Common myeloid progenitor, CD34-positive (primary cell): ENCODE data around the gene ATP8B3.

ENCODE experiments used
- CTCF ChIA-PET: fragments of 350-600 bp; sonication (Branson Sonifier 250); formaldehyde crosslinking; loops from one replicate; lab custom pipeline; 2021; ENCODE audit warnings: antibody characterized with exemption; lab: Charles Lee
- POLR2A ChIA-PET: fragments of 350-600 bp; sonication (Branson Sonifier 250); formaldehyde crosslinking; loops from one replicate; lab custom pipeline; 2021; ENCODE audit warnings: antibody characterized with exemption; lab: Charles Lee
- DNase-seq, 3 donors: peaks; one replicate each; pipeline versions ENCODE4 v3.0.0 to v3.0.0-alpha.2; 2013
- H3K27ac ChIP-seq, 2 experiments: 1 replicate in 1 of 2; 2 replicates in 1 of 2; pipeline ENCODE4 v1.7.0; 2013; ENCODE audit warnings: inconsistent platforms in 2 of 2, low read length in 2 of 2, mild to moderate bottlenecking in 2 of 2, low read depth in 1 of 2, moderate library complexity in 1 of 2; ENCODE audit not compliant: severe bottlenecking in 2 of 2, insufficient read depth in 1 of 2, poor library complexity in 1 of 2
- H3K27me3 ChIP-seq, 5 experiments: replicated peaks in 2 of 5; 1 replicate in 3 of 5; 2 replicates in 2 of 5; pipeline versions ENCODE4 v1.6.1 to v1.7.0; 2013; ENCODE audit warnings: low read length in 4 of 5, mild to moderate bottlenecking in 2 of 5, moderate library complexity in 2 of 5, inconsistent platforms in 1 of 5; ENCODE audit not compliant: insufficient read depth in 5 of 5, control insufficient read depth in 4 of 5
- H3K36me3 ChIP-seq, 4 experiments: 1 replicate in 2 of 4; 2 replicates in 2 of 4; pipeline versions ENCODE4 v1.6.1 to v1.7.0; 2013; ENCODE audit warnings: low read length in 3 of 4, control low read depth in 1 of 4, mild to moderate bottlenecking in 1 of 4; ENCODE audit not compliant: control insufficient read depth in 4 of 4, insufficient read depth in 4 of 4
- H3K4me1 ChIP-seq, 4 experiments: 1 replicate in 3 of 4; 2 replicates in 1 of 4; pipeline versions ENCODE4 v1.6.1 to v1.7.1; 2013; ENCODE audit warnings: low read length in 3 of 4, mild to moderate bottlenecking in 3 of 4, control low read depth in 1 of 4, inconsistent platforms in 1 of 4, moderate library complexity in 1 of 4; ENCODE audit not compliant: control insufficient read depth in 4 of 4, insufficient read depth in 4 of 4; ENCODE audit errors: control extremely low read depth in 1 of 4
- H3K4me3 ChIP-seq, 7 experiments: 1 replicate in 4 of 7; 2 replicates in 3 of 7; pipeline versions ENCODE4 v1.5.1 to v1.7.0; 2013; ENCODE audit warnings: mild to moderate bottlenecking in 7 of 7, low read length in 6 of 7, moderate library complexity in 6 of 7, inconsistent platforms in 2 of 7, low read depth in 2 of 7, control low read depth in 1 of 7; ENCODE audit not compliant: insufficient read depth in 4 of 7, control insufficient read depth in 1 of 7; ENCODE audit errors: extremely low read depth in 1 of 7
- H3K9me3 ChIP-seq, 5 experiments: 1 replicate in 4 of 5; 2 replicates in 1 of 5; pipeline versions ENCODE4 v1.6.1 to v1.7.1; 2013; ENCODE audit warnings: low read length in 4 of 5, mild to moderate bottlenecking in 2 of 5, inconsistent platforms in 1 of 5, low read depth in 1 of 5, moderate library complexity in 1 of 5; ENCODE audit not compliant: control insufficient read depth in 4 of 5, insufficient read depth in 2 of 5; ENCODE audit errors: control extremely low read depth in 1 of 5
- WGBS: methylation state at CpG from one replicate; pipeline ENCODE4 v1.1.5; 2013; ENCODE audit not compliant: insufficient coverage; 5-methylcytosine and 5-hydroxymethylcytosine counted together

Gene ATP8B3

DNA sequence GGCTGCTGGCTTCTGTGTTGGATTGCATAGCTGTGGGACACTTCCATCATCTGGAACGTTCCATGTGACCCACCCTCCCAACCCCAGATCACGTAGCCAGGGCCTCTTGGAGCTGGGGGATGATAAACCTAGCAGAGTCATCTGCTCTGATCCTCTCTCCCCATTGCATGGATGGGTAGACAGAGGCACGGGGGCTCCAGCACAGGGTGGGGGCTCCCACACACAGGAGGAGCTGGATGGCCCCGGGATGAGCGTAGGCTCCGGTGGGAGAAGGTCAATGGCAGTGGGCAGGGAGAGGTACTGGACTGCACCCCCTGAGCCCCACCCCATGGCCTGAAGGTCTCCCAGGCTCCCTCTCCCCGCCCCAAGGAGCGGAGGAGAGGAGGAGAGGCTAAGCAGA is 25.4 kb downstream of the ATP8B3 start:
- H3K4me3 ChIP-seq: no peak overlapping the region
- no peaks in the 10 kb centered on the region for H3K36me3 ChIP-seq
- H3K4me1 ChIP-seq: peaks cover 0 to 14% (median 3%) of the 10 kb centered on the region in 4 experiments
- H3K27ac ChIP-seq: no peak overlapping the region
- peaks cover 0 to 16% (median 12%) of the 10 kb centered on the region in 5 experiments for H3K9me3 ChIP-seq
- ChIA-PET CTCF (interaction anchor here (0.9 to 6.8 kb wide), 2 partner anchors 9 to 43 kb away, joined by 3 to 63 read pairs; no protein-coding TSS in a partner anchor), POLR2A (no interaction called here)
- WGBS: 100% methylated on average over 1 of the region's 8 CpGs
- peaks cover 2 to 65% (median 12%) of the 10 kb centered on the region in 5 experiments for H3K27me3 ChIP-seq
- DNase-seq: no peak

GRCh38 chr19:1785310-1785709 is 26.8 kb downstream of the ATP8B3 start:
- 96% methylated on average over 17 of the region's 19 CpGs for WGBS
- ChIA-PET CTCF (interaction anchor here (1.1 to 6.8 kb wide), 2 partner anchors 10 to 45 kb away, joined by 3 to 63 read pairs; no protein-coding TSS in a partner anchor), POLR2A (no interaction called here)
- no peak for DNase-seq
- Histone ChIP-seq H3K36me3 (no peaks in the 10 kb centered on the region), H3K4me1 (peaks cover 0 to 14% (median 3%) of the 10 kb centered on the region in 4 experiments), H3K4me3 (no peak overlapping the region), H3K9me3 (peaks cover 0 to 16% (median 11%) of the 10 kb centered on the region in 5 experiments), H3K27ac (no peak overlapping the region), H3K27me3 (peaks cover 4 to 68% (median 12%) of the 10 kb centered on the region in 5 experiments)

- Histone ChIP-seq H3K27me3 (peaks cover 4 to 76% (median 17%) of the 10 kb centered on the region in 5 experiments), H3K4me3 (no peak overlapping the region), H3K36me3 (no peaks in the 10 kb centered on the region), H3K27ac (no peak overlapping the region), H3K4me1 (peaks cover 0 to 7% (median 2%) of the 10 kb centered on the region in 4 experiments), H3K9me3 (peaks cover 0 to 16% (median 11%) of the 10 kb centered on the region in 5 experiments)
- DNase-seq: peak in 2 of 3 donors; percentile 68 to 72
- WGBS: 31% methylated on average over 9 of the region's 9 CpGs
- ChIA-PET POLR2A (interaction anchor here (0.6 kb wide), 1 partner anchor 42 kb away, joined by 3 read pairs; no protein-coding TSS in a partner anchor), CTCF (interaction anchor here (0.6 to 6.8 kb wide), 6 partner anchors 12 to 178 kb away, joined by 3 to 63 read pairs (median 3); no protein-coding TSS in a partner anchor)
Measured at GRCh38 chr19:1783874-1784273, 28.2 kb downstream of the ATP8B3 start.

- 93% methylated on average over 4 of the region's 4 CpGs for WGBS
- H3K9me3 ChIP-seq: peaks cover 0 to 16% (median 11%) of the 10 kb centered on the region in 5 experiments
- DNase-seq: no peak
- H3K4me3 ChIP-seq: no peak overlapping the region
- ChIA-PET CTCF (interaction anchor here (0.7 to 6.8 kb wide), 7 partner anchors 10 to 43 kb away, joined by 3 to 63 read pairs (median 3); no protein-coding TSS in a partner anchor), POLR2A (no interaction called here)
- H3K36me3 ChIP-seq: no peaks in the 10 kb centered on the region
- H3K27ac ChIP-seq: no peak overlapping the region
- H3K4me1 ChIP-seq: peaks cover 0 to 7% (median 2%) of the 10 kb centered on the region in 4 experiments
- H3K27me3 ChIP-seq: peaks cover 4 to 77% (median 14%) of the 10 kb centered on the region in 5 experiments
Measured at GRCh38 chr19:1783354-1783753, 28.7 kb downstream of the ATP8B3 start.

DNA sequence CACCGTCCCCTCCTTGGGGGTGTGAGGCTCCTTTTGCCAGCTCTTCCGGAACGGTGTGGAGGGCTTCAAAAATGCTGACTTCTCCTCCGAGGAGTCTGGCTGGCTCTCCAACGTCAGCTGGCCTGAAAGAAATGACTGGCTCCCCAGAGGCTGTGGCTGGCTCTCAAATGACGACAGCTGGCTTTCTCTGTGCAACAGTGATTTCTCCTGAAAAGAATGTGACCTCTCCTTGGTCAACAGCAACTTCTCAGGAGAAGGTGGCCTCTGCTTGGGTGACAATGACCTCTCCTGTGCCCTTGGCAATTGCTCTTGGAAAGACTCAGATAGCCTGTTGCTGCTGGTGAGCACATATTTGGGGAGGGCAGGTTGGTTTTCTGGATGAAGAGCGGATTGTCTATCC is 29.6 kb downstream of the ATP8B3 start:
- Histone ChIP-seq H3K36me3 (no peaks in the 10 kb centered on the region), H3K4me1 (peaks cover 0 to 7% (median 2%) of the 10 kb centered on the region in 4 experiments), H3K27ac (no peak overlapping the region), H3K27me3 (peaks cover 4 to 79% (median 17%) of the 10 kb centered on the region in 5 experiments), H3K4me3 (no peak overlapping the region), H3K9me3 (peaks cover 0 to 16% (median 11%) of the 10 kb centered on the region in 5 experiments)
- CTCF ChIA-PET: interaction anchor here (0.7 to 6.8 kb wide), 11 partner anchors 9 to 190 kb away, joined by 3 to 63 read pairs (median 4); partner anchors contain the start of gene MBD3
- WGBS: 87% methylated on average over 7 of the region's 7 CpGs
- POLR2A ChIA-PET: no interaction called here
- DNase-seq: no peak

- 49% methylated on average over 9 of the region's 14 CpGs for WGBS
- peaks cover 4 to 92% (median 28%) of the 10 kb centered on the region in 5 experiments for H3K27me3 ChIP-seq
- POLR2A ChIA-PET: no interaction called here
- H3K9me3 ChIP-seq: peaks cover 0 to 16% (median 13%) of the 10 kb centered on the region in 5 experiments
- CTCF ChIA-PET: interaction anchor here (0.7 to 6.8 kb wide), 11 partner anchors 9 to 174 kb away, joined by 3 to 63 read pairs (median 4); no protein-coding TSS in a partner anchor
- H3K36me3 ChIP-seq: no peaks in the 10 kb centered on the region
- H3K4me1 ChIP-seq: peaks cover 0 to 7% (median 2%) of the 10 kb centered on the region in 4 experiments
- no peak overlapping the region for H3K4me3 ChIP-seq
- DNase-seq: peak; percentile 64 to 80 (median 71)
- H3K27ac ChIP-seq: no peak overlapping the region
Measured at GRCh38 chr19:1780272-1780958, 31.7 kb downstream of the ATP8B3 start.
